HepG2 (cell line): Measurements from ENCODE around the gene AQP5. TPM values are rescaled to one million over a fixed set of nuclear protein-coding genes. Genes with fewer than 3 reads are reported as not detected.

Source experiments
- GZF1 ChIP-seq: sonication (generic); formaldehyde crosslinking; IDR thresholded peaks from 2 replicates; pipeline ENCODE4 v1.5.1; 2020; ENCODE audit warnings: mild to moderate bottlenecking, missing genetic modification reagents
- NFE2L1 ChIP-seq: sonication (generic); formaldehyde crosslinking; IDR thresholded peaks from 2 replicates; pipeline ENCODE4 v1.4.0; 2020; ENCODE audit warnings: missing genetic modification reagents, mild to moderate bottlenecking, borderline replicate concordance
- SOX6 ChIP-seq, 2 experiments: fragments of 450-650 bp in 1 of 2; sonication (generic) in 1 of 2; formaldehyde crosslinking in 1 of 2; IDR thresholded peaks; 2 replicates each; pipeline versions ENCODE4 v1.4.0 to v1.6.1; 2017 to 2020; ENCODE audit warnings: antibody characterized with exemption in 1 of 2, mild to moderate bottlenecking in 1 of 2, missing genetic modification reagents in 1 of 2
- XRCC5 ChIP-seq: fragments of 200-400 bp; formaldehyde crosslinking; optimal IDR thresholded peaks from 2 replicates; pipeline ENCODE3; 2017; ENCODE audit warnings: mild to moderate bottlenecking, low read length
- YY1 ChIP-seq: IDR thresholded peaks from 2 replicates; pipeline ENCODE4 v1.6.1; 2011; ENCODE audit warnings: low read length, low read depth, moderate library complexity, mild to moderate bottlenecking; ENCODE audit not compliant: insufficient read depth, insufficient replicate concordance
- ZFY ChIP-seq: sonication (generic); formaldehyde crosslinking; IDR thresholded peaks from 2 replicates; pipeline ENCODE4 v1.4.0; 2020; ENCODE audit warnings: missing genetic modification reagents
- ZNF678 ChIP-seq: sonication (generic); formaldehyde crosslinking; IDR thresholded peaks from 2 replicates; pipeline ENCODE4 v1.4.0; 2020; ENCODE audit warnings: mild to moderate bottlenecking, missing genetic modification reagents
- polyA plus RNA-seq, 8 experiments: library from polyadenylated mRNA; depleted of rRNA in 3 of 8; stranded (reverse) in 7 of 8; unstranded in 1 of 8; fragments of >200 nt; fragmentation: Illumina TruSeq in 4 of 8; extraction: Trizol in 4 of 8; gene quantifications; 2 replicates each; pipeline versions ENCODE4 v1.2.1 to v1.2.3, GENCODE V29; 2011 to 2016; ENCODE audit warnings: low read depth in 4 of 8, missing spikeins in 1 of 8, mixed read lengths in 1 of 8; ENCODE audit not compliant: insufficient read depth in 1 of 8
- total RNA-seq, 5 experiments: library from RNA; depleted of rRNA; stranded (reverse); fragments of >200 nt; fragmentation: Illumina TruSeq; extraction: Trizol; gene quantifications; 2 replicates each; pipeline ENCODE4 v1.2.3, GENCODE V29; 2016; ENCODE audit warnings: low read depth in 1 of 5
- TF ChIP-seq, protein P1 (sequence below): sonication (generic); formaldehyde crosslinking; IDR thresholded peaks from 2 replicates; pipeline ENCODE4 v1.4.0; 2020; ENCODE audit warnings: missing genetic modification reagents
- TF ChIP-seq, protein P2 (sequence below): sonication (generic); formaldehyde crosslinking; IDR thresholded peaks from 2 replicates; pipeline ENCODE4 v1.5.0; 2020; ENCODE audit warnings: mild to moderate bottlenecking, missing genetic modification reagents
- TF ChIP-seq, protein P3 (sequence below), 2 experiments: IDR thresholded peaks; 2 replicates each; pipeline ENCODE4 v1.6.1; 2011 to 2012; ENCODE audit warnings: low read length in 2 of 2, borderline replicate concordance in 1 of 2, low read depth in 1 of 2, mild to moderate bottlenecking in 1 of 2, moderate library complexity in 1 of 2
- TF ChIP-seq, protein P4 (sequence below): sonication (generic); formaldehyde crosslinking; IDR thresholded peaks from 2 replicates; pipeline ENCODE4 v1.5.1; 2020; ENCODE audit warnings: missing genetic modification reagents, mild to moderate bottlenecking, borderline replicate concordance

Gene AQP5
- total and polyA plus RNA-seq, 2 of the 13 experiments (the other 11 are each of a cell fraction or from before 2014, with no cell fraction given), result not detected

DNA sequence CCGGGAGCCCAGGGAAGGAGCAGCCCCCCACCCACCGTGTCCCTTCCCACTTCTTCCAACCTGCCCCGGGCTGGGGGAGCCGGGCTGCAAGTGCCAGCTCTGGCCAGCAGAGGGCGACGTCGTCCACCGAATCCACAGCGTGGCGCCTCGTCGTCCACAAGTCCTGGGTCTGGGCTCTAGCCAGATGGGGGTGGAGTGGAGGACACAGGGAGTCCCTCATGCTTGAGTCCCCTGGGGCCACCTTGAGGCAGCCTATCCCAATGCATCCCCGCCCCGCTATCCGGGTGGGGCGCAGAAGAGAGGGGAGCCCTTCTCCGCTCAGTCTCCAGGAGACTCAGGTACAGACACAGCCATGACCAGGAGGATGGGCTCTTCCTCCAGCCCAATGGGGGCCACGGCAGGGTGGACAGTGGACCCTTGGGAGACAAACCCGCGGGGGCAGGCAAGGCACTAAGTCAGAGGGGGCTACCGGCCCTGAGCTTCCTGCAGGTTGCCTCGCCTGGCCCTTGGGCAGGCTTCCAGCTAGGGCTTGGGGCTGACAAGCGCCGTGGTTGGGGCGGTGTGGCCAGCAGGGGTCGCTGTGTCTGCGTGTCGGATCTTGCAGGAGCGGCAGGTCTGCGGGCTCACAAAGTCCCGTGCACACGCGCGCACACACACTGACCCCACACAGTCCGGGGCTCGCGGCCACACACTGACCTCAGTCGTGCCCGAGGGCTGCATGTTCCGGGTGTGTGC, 5.5 kb downstream of the AQP5 start (continued):
- TF ChIP-seq, protein P1, sequence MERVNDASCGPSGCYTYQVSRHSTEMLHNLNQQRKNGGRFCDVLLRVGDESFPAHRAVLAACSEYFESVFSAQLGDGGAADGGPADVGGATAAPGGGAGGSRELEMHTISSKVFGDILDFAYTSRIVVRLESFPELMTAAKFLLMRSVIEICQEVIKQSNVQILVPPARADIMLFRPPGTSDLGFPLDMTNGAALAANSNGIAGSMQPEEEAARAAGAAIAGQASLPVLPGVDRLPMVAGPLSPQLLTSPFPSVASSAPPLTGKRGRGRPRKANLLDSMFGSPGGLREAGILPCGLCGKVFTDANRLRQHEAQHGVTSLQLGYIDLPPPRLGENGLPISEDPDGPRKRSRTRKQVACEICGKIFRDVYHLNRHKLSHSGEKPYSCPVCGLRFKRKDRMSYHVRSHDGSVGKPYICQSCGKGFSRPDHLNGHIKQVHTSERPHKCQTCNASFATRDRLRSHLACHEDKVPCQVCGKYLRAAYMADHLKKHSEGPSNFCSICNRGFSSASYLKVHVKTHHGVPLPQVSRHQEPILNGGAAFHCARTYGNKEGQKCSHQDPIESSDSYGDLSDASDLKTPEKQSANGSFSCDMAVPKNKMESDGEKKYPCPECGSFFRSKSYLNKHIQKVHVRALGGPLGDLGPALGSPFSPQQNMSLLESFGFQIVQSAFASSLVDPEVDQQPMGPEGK (CRISPR knock-in tag), result peak; percentile 59
- TF ChIP-seq GZF1 (CRISPR knock-in tag), result no peak
- TF ChIP-seq NFE2L1, result no peak
- no peak for TF ChIP-seq SOX6 (IDR thresholded peaks at IDR 0.05)
- peak; percentile 54 for TF ChIP-seq SOX6 (CRISPR knock-in tag; IDR thresholded peaks at IDR 0.05)
- TF ChIP-seq, protein P2, sequence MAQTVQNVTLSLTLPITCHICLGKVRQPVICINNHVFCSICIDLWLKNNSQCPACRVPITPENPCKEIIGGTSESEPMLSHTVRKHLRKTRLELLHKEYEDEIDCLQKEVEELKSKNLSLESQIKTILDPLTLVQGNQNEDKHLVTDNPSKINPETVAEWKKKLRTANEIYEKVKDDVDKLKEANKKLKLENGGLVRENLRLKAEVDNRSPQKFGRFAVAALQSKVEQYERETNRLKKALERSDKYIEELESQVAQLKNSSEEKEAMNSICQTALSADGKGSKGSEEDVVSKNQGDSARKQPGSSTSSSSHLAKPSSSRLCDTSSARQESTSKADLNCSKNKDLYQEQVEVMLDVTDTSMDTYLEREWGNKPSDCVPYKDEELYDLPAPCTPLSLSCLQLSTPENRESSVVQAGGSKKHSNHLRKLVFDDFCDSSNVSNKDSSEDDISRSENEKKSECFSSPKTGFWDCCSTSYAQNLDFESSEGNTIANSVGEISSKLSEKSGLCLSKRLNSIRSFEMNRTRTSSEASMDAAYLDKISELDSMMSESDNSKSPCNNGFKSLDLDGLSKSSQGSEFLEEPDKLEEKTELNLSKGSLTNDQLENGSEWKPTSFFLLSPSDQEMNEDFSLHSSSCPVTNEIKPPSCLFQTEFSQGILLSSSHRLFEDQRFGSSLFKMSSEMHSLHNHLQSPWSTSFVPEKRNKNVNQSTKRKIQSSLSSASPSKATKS (CRISPR knock-in tag), result no peak
- peak; percentile 56; the same call in 1 of the 2 replicates for TF ChIP-seq ZFY (CRISPR knock-in tag)
- TF ChIP-seq YY1, result no peak
- no peak for TF ChIP-seq ZNF678 (CRISPR knock-in tag)
- TF ChIP-seq, protein P3, sequence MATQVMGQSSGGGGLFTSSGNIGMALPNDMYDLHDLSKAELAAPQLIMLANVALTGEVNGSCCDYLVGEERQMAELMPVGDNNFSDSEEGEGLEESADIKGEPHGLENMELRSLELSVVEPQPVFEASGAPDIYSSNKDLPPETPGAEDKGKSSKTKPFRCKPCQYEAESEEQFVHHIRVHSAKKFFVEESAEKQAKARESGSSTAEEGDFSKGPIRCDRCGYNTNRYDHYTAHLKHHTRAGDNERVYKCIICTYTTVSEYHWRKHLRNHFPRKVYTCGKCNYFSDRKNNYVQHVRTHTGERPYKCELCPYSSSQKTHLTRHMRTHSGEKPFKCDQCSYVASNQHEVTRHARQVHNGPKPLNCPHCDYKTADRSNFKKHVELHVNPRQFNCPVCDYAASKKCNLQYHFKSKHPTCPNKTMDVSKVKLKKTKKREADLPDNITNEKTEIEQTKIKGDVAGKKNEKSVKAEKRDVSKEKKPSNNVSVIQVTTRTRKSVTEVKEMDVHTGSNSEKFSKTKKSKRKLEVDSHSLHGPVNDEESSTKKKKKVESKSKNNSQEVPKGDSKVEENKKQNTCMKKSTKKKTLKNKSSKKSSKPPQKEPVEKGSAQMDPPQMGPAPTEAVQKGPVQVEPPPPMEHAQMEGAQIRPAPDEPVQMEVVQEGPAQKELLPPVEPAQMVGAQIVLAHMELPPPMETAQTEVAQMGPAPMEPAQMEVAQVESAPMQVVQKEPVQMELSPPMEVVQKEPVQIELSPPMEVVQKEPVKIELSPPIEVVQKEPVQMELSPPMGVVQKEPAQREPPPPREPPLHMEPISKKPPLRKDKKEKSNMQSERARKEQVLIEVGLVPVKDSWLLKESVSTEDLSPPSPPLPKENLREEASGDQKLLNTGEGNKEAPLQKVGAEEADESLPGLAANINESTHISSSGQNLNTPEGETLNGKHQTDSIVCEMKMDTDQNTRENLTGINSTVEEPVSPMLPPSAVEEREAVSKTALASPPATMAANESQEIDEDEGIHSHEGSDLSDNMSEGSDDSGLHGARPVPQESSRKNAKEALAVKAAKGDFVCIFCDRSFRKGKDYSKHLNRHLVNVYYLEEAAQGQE (IDR thresholded peaks at IDR 0.05; ENCODE audit: borderline replicate concordance in 1 of 2, low read depth in 1 of 2, low read length in 2 of 2), result no peak
- TF ChIP-seq, protein P4, sequence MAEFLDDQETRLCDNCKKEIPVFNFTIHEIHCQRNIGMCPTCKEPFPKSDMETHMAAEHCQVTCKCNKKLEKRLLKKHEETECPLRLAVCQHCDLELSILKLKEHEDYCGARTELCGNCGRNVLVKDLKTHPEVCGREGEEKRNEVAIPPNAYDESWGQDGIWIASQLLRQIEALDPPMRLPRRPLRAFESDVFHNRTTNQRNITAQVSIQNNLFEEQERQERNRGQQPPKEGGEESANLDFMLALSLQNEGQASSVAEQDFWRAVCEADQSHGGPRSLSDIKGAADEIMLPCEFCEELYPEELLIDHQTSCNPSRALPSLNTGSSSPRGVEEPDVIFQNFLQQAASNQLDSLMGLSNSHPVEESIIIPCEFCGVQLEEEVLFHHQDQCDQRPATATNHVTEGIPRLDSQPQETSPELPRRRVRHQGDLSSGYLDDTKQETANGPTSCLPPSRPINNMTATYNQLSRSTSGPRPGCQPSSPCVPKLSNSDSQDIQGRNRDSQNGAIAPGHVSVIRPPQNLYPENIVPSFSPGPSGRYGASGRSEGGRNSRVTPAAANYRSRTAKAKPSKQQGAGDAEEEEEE (CRISPR knock-in tag), result no peak
- peak; percentile 12 for TF ChIP-seq XRCC5
